Effector CD4-positive, alpha-beta T cell (primary cell): Measurements from ENCODE around the gene TWIST2.

Experiments
- DNase-seq: peaks from one replicate; pipeline ENCODE4 v3.0.0-alpha.2; 2020

TWIST2 gene

DNA sequence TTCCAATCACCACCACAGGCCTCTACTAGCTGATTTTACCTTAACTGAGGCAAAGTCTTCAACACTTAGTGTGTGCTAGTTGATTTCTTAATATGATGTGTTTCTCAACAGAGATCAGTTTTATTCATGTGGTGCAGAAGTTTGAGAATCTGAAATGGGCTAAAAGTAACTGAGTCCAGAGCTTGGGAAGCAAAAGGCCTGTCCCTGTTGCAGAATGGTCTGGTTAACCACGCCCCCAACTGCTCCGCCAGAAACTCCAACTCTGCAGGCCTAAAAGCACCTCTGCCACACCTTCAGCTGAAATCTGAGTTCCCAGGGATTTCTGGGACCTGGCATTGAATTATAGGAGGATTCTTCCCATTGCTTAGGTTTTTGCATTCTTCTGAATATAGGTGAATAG, 44.9 kb downstream of the TWIST2 start:
- DNase-seq = no peak

GRCh38 chr2:238893349-238894000, 45.6 kb downstream of the TWIST2 start:
- no peak for DNase-seq

DNA sequence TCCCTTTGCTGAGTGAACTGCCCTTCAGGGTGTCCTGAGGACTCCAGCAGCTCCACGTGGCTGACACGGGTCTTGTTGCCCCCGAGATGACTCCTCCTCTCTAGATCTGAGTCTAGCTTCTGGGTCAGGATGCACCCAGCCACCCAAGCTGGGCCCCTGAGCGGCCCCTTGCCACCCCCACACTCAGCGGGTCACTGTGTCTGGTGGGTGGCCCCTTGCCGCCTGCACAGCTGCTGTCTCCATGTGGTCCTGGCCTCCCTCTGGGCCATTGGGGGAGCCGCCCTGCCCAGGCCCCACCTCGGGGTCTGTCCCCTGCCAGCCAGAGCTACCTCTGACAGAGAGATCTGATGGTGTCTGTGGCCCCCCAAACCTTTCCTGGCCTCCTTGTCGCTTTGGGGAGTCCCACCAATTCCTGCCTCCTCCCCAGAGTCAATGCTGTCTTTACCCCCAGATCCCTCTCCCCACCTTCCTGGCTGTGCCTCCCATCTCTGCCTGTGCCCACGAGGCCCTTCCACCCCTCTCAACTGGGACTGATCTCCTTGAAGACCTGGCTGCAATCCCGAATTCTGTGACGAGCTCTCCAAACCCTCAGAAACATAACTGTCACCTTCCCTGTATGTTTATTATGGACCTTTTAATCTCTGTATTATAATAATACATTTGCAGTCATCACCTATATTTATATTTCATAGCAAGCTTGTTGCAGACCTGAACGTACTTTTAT, 46.5 kb downstream of the TWIST2 start:
- no peak for DNase-seq

GRCh38 chr2:238894950-238895298, 47.0 kb downstream of the TWIST2 start:
- DNase-seq = no peak

GRCh38 chr2:238895361-238895882, 47.5 kb downstream of the TWIST2 start:
- no peak for DNase-seq

DNA sequence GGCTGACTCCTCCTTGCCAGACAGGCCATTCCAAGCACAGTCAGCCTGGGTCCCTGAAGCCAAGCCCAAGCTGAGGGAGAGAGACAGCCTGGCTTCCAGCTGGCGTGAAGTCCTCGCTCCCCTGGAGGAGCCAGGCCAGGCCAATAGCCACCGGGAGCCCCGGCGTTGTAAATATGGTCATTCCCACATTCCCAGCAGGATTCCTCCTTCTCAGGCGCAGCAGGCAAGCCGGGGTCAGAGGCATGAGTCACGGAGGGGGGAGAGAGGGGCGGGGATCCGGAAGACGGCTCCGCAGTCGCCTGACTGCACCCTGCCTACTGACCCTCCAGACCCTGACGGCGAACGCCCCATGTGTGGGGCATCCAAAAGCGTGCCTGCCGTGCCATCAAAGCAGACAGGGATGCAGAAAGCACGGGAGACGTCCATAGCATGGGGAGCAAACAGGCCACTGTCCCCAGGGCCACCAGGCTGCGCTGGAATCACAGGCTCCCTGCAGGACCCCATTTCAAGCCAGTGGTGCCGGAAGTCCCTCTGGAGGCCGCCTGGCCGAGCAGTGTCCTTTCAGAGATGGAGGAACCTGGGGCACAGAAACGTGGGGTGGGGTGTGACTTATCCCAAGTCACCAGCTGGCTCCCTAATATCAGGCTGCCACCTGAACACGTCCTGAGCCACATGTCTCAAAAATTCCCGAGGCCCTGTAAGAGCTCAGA, 48.2 kb downstream of the TWIST2 start:
- no peak for DNase-seq

- DNase-seq = no peak
These were observed 48.8 kb downstream of the TWIST2 start for GRCh38 chr2:238896641-238897040.

DNA sequence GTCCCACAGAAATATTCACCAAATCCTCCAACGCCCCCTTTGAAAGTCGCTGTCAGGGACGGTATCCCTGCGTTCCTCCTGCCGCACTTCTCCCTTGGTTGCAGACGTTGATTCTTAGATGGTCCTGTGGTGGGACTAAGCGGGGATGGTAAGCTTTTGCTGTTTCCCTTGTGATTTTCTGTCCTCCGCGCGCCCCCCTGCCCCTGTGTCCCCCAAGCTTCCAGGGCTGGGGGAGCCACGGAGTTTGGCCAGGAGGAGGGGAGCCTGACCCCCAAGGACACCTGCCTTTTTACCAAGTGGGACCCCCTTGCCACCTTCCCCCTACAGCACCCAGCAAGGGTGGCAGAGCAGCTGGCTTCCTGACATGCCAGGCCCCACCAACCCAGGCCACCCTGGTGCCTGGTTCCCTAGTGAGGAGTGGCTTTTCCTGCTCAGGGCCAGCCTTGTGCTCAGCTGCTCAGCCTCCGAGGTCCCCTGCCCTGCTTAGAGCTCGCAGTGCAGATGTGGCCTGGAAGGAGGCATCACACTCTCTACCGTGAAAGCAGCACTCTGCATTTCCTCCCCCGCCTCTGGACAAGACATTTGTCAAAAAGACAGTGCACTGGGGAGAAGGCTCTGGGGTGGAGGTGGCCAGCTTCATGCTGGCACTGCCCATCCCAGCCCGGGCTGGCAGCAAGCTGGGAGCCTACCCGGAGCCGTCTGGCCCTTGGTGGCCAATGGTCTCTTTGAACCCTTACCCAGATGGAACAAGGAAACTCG, 49.4 kb downstream of the TWIST2 start:
- DNase-seq = no peak

DNA sequence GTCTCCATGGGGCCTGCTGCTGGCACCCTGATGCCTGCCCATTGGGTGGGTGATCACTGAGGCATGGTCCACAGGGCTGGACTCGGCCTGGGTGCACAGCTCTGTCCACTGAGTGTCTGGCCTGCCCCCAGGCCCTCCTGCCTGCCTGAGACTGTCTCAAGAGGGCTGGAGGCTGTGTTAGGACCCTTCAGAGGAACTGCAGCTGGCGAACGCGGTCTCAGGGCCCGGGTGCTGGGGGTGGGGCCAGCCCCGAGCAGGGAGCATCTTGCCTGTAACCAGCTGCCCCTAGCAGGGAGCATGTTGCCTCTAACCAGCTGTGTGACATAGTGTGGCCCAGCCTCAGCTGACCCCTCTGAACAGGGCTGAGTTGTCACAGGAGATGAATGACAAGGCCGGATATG, 50.0 kb downstream of the TWIST2 start:
- DNase-seq = no peak

GRCh38 chr2:238898534-238899281, 50.8 kb downstream of the TWIST2 start:
- no peak for DNase-seq

GRCh38 chr2:238899386-238899785, 51.5 kb downstream of the TWIST2 start:
- DNase-seq = no peak

DNA sequence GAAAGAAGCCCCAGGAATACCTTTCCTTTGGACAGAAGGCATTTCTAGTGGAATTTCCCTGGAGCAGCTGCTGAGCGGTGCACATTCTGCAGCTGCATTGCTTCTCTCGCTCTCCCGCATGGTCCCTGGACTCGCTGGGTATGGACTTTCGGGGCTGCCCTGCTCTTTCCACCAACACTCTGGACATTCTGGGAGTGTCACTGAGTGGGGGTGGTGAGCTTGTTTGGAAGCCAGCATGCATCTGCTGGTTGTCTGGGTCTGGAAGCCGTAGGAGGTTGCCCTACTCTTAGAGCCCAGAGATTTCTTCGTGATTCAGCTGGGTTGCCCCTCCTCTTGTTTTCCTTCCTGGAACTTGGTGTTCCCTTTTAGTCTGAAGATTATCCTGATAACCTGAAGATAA, 52.6 kb downstream of the TWIST2 start:
- no peak for DNase-seq

GRCh38 chr2:238901461-238902057, 53.7 kb downstream of the TWIST2 start:
- no peak for DNase-seq

- DNase-seq = no peak
These were observed 54.4 kb downstream of the TWIST2 start for GRCh38 chr2:238902285-238902684.

DNA sequence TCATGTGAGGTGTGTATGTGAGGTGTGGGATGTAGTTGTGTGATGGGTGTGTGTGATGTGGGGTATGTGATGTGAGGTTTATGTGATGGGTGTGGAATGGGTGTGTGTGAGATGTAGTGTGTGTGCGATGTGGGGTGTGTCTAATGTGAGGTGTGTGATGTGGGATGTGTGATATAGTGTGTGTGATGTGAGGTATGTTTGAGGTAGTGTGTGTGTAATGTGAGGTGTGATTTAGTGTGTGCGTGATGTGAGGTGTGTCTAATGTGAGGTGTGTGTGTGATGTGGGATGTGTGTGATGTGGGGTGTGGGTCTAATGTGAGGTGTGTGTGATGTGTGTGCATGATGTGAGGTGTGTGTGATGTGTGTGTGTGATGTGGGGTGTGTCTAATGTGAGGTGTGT, 55.3 kb downstream of the TWIST2 start:
- DNase-seq = no peak

- no peak for DNase-seq
These were observed 56.3 kb downstream of the TWIST2 start for GRCh38 chr2:238904177-238904576.

GRCh38 chr2:238904716-238905115, 56.8 kb downstream of the TWIST2 start:
- no peak for DNase-seq

DNA sequence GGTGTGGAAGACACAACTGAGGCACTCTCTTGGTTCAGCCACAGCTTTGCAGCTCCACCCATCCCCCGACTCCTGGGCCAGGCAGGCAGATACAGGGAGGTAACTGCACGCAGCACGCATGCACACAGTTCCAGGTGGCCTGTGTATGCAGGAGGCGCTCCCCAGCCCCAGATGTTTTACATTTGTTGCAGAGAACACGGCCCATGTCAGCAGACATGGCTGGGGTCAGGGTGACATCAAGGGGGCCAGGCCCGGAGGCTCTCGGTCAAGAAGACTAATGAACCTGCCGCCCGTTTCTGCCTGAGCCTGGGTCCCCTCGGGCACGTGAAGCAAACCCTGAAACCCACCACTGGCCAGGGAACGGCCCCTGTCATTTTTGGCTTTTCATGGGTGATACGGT, 57.3 kb downstream of the TWIST2 start:
- no peak for DNase-seq

DNA sequence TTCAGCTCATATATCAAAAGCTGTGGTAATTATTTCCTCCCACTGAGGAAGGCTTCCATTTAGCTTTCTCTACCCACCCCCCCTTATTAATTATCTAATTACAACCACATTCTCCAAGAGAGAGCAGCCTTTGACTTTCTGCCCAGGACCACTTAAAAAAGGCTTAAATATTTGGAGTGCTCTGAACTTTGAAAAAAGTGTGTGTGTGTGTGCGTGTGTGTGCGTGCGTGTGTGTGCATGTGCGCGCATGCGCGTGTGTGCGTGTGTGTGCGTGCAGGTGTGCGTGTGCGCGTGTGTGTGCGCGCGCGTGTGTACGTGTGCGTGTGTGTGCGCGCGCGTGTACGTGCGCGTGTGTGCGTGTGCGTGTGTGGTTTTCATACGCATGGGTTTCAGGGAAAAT, 57.8 kb downstream of the TWIST2 start:
- DNase-seq = no peak

GRCh38 chr2:238906254-238906935, 58.5 kb downstream of the TWIST2 start:
- DNase-seq = no peak
